Nephron (organoid): ENCODE measurements around the gene KCND3.

Experiments used
- H3K27ac Mint-ChIP-seq, 3 experiments: 2 replicates each; pipeline ENCODE4 v1.8.0; 2020; ENCODE audit warnings: mixed read lengths in 3 of 3, mild to moderate bottlenecking in 2 of 3, moderate library complexity in 1 of 3
- H3K27me3 Mint-ChIP-seq: 2 replicates; pipeline ENCODE4 v1.8.0; 2021; ENCODE audit warnings: low read depth, mild to moderate bottlenecking, moderate library complexity, mixed read lengths
- H3K36me3 Mint-ChIP-seq: 2 replicates; pipeline ENCODE4 v1.8.0; 2020; ENCODE audit warnings: low read depth, mixed read lengths
- H3K4me1 Mint-ChIP-seq: 2 replicates; pipeline ENCODE4 v1.8.0; 2020; ENCODE audit warnings: mixed read lengths
- H3K4me3 Mint-ChIP-seq, 3 experiments: 2 replicates each; pipeline ENCODE4 v1.8.0; 2020; ENCODE audit warnings: mild to moderate bottlenecking in 3 of 3, mixed read lengths in 3 of 3, moderate library complexity in 2 of 3
- H3K9me3 Mint-ChIP-seq: 2 replicates; pipeline ENCODE4 v1.8.0; 2020; ENCODE audit warnings: mixed read lengths
- CTCF ChIP-seq, 3 experiments: fragments of 200-600 bp; sonication (generic); IDR thresholded peaks; one replicate each; pipeline ENCODE4 v1.5.0; 2021; ENCODE audit warnings: antibody characterized with exemption in 3 of 3; ENCODE audit not compliant: unreplicated experiment in 3 of 3

KCND3 gene

GRCh38 chr1:111998332-111998731 lies 8.9 kb upstream of the KCND3 start:
- H3K9me3 Mint-ChIP-seq = no peaks in the 10 kb centered on the region
- H3K27me3 Mint-ChIP-seq = peaks cover 58% of the 10 kb centered on the region
- TF ChIP-seq CTCF (IDR thresholded peaks at IDR 0.05; ENCODE audit: unreplicated experiment in 3 of 3) = no peak
- H3K36me3 Mint-ChIP-seq = no peaks in the 10 kb centered on the region
- H3K4me3 Mint-ChIP-seq = no peak overlapping the region
- peaks cover under 1% of the 10 kb centered on the region for H3K4me1 Mint-ChIP-seq
- no peak overlapping the region for H3K27ac Mint-ChIP-seq

GRCh38 chr1:111992476-111992875 lies 3.0 kb upstream of the KCND3 start:
- no peak overlapping the region for H3K27ac Mint-ChIP-seq
- peaks cover 24% of the 10 kb centered on the region for H3K4me1 Mint-ChIP-seq
- H3K4me3 Mint-ChIP-seq = peak overlapping the region; percentile 45 to 91 (median 88)
- no peaks in the 10 kb centered on the region for H3K9me3 Mint-ChIP-seq
- no peaks in the 10 kb centered on the region for H3K36me3 Mint-ChIP-seq
- peaks cover 82% of the 10 kb centered on the region for H3K27me3 Mint-ChIP-seq
- TF ChIP-seq CTCF (IDR thresholded peaks at IDR 0.05; ENCODE audit: unreplicated experiment in 3 of 3) = no peak

- Mint-ChIP-seq H3K36me3 (no peaks in the 10 kb centered on the region), H3K4me3 (peak overlapping the region; percentile 81 to 91 (median 90)), H3K27ac (peak overlapping the region in 2 of 3 experiments; percentile 56 to 60), H3K4me1 (peaks cover 31% of the 10 kb centered on the region), H3K9me3 (no peaks in the 10 kb centered on the region), H3K27me3 (peaks cover 91% of the 10 kb centered on the region)
- no peak for TF ChIP-seq CTCF (IDR thresholded peaks at IDR 0.05; ENCODE audit: unreplicated experiment in 3 of 3)
Measured at GRCh38 chr1:111990878-111991718, 1.6 kb upstream of the KCND3 start.

- no peaks in the 10 kb centered on the region for H3K9me3 Mint-ChIP-seq
- H3K36me3 Mint-ChIP-seq = no peaks in the 10 kb centered on the region
- no peak for TF ChIP-seq CTCF (IDR thresholded peaks at IDR 0.05; ENCODE audit: unreplicated experiment in 3 of 3)
- peaks cover 31% of the 10 kb centered on the region for H3K4me1 Mint-ChIP-seq
- peak overlapping the region in 2 of 3 experiments; percentile 60 for H3K27ac Mint-ChIP-seq
- peaks cover 93% of the 10 kb centered on the region for H3K27me3 Mint-ChIP-seq
- H3K4me3 Mint-ChIP-seq = peak overlapping the region; percentile 81 to 91 (median 90)
Measured at GRCh38 chr1:111990026-111990877, 784 bp upstream of the KCND3 start.

GRCh38 chr1:111988743-111989453 lies 570 bp downstream of the KCND3 start:
- H3K27me3 Mint-ChIP-seq = peaks cover 93% of the 10 kb centered on the region
- H3K36me3 Mint-ChIP-seq = no peaks in the 10 kb centered on the region
- no peaks in the 10 kb centered on the region for H3K9me3 Mint-ChIP-seq
- H3K27ac Mint-ChIP-seq = no peak overlapping the region
- no peak for TF ChIP-seq CTCF (IDR thresholded peaks at IDR 0.05; ENCODE audit: unreplicated experiment in 3 of 3)
- peak overlapping the region; percentile 72 to 90 (median 87) for H3K4me3 Mint-ChIP-seq
- H3K4me1 Mint-ChIP-seq = peaks cover 31% of the 10 kb centered on the region
